ENCODE results near the gene GRM5.
"Not testable (repeated sequence)": the region's sequence is repeated elsewhere in the genome, so short reads cannot be mapped to it uniquely, and the experiment has no call there.

Gene GRM5

DNA sequence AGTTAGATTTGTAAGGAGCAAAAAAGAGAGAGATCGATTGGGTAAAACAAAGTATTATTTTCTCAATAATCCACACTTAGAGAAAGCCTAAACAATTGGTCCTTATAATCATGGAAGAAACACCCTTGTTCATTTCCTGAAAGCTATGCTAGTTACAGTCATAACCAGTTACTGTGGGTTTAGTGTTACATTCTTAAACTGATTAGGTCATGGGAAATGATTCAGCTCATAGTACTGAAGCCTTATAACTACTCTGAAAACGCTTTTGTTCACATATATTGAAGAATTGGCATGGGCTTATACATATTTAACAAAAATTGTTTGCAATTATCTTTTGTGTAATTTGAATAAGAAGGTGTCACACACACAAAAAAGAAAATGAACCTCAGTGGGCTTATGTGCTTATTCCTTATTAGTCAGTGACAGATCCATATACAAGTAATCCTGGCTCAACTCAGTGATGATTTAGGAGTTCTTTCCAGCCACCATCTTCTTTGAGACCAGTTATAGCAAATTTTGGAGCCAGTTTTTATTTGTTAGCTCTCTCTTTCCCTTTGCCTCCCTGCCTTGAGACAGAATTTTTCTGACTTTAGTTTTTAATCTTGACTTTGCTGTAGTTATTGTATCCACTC, 529.8 kb downstream of the GRM5 start:
- peak; percentile 44 to 52 for DNase-seq

DNA sequence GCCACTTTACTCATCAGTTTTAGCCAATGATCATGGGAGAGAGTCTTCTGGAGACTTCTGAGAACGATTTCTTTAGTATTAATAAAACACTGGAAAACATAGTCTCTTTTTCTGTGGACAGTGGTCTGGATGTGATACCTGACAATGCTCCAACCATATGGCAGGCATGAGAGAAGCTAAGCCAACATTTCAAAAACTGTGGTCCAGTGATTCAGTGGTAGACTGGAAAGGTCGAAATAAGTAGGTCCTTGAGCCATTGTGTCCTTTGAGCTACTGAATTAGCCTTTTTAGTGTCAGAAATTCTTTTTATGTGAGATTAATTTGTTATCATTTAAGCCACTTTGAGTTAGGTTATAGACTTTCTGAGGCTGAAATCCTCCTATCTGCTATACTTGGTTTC, 530.5 kb downstream of the GRM5 start:
- no peak for DNase-seq

DNA sequence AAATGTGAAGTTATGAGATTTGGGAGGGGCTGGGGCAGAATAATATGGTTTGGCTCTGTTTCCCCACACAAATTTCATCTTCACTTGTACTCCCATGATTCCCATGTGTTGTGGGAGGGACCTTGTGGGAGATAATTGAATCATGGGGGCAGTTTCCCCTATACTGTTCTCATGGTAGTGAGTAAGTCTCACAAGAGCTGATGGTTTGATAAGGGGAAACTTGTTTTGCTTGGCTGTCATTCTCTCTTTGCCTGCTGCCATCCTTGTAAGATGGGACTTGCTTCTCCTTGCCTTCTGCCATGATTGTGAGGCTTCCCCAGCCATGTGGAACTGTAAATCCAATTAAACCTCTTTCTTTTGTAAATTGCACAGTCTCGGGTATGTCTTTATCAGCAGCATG, 531.1 kb downstream of the GRM5 start:
- not testable (repeated sequence) for DNase-seq

- no peak for DNase-seq
Measured at GRCh38 chr11:88534185-88534584, 531.6 kb downstream of the GRM5 start.

DNA sequence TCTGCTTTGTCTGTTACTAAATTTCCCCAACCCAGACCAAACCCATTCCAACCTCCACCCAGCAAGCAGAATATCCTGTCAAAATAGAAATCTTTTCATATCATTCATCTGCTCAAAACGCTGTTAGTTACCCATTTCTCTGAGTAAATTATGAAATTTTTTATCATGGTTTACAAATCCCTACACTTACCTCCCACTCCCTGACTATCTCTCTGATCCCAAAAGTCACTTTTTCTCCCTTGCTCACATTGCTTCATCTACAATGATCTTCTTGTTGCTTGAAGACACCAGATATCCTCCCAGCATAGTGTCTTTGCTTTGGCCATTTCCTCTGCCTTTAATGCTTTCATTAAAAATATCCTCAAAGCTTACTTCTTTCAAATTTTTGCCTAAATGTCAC, 532.8 kb downstream of the GRM5 start:
- DNase-seq, result no peak

GRCh38 chr11:88531831-88532230, 534.0 kb downstream of the GRM5 start:
- no peak for DNase-seq

DNA sequence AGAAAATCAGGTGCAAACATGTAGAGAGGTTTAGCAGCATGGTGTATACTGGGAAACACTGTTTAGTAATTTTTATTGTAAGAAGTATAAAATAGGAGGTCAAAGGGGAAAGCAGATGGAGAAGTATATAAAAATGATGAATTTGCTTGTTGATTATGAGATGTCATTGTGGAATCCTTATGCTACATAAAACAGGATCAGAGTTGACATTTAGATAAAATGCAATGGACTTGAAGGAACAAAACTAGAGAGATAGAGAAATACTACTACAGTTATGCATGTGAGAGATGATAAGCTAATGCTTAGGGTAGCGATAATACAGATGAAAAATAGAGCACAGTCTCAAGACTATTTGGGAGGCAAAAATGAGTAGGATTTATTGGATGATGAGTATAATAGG, 536.4 kb downstream of the GRM5 start:
- DNase-seq, result no peak

DNA sequence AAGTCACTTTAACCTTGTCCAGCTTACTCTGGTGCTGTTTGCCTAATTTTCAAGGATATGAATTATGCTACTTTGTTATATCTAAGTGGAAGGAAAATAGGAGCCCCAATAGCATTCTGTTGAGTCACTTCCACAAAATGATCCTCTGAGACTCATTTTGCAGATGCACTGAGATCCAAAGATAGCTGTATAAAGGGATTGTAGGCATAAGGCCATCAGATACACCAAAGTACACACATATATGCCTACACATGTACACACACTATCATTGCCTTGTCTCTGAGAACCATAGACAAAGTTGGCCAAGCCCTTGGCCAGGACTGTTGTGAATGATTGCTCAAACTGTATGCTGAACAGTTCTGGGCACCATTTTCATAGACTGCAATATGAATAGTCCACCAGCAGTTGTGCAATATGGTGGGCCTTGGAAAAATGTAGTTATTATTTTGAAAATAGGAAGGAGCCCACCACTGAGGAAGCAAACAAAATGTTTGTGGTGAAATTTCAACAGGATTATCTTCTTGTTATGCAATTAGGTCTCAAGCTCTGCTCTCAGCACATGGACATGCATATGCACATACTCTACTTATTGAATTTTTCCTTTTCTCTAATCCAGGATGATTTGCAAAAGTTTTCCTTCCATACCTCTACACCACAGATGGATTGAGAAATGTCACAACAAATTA, 542.3 kb downstream of the GRM5 start:
- DNase-seq, result no peak

DNA sequence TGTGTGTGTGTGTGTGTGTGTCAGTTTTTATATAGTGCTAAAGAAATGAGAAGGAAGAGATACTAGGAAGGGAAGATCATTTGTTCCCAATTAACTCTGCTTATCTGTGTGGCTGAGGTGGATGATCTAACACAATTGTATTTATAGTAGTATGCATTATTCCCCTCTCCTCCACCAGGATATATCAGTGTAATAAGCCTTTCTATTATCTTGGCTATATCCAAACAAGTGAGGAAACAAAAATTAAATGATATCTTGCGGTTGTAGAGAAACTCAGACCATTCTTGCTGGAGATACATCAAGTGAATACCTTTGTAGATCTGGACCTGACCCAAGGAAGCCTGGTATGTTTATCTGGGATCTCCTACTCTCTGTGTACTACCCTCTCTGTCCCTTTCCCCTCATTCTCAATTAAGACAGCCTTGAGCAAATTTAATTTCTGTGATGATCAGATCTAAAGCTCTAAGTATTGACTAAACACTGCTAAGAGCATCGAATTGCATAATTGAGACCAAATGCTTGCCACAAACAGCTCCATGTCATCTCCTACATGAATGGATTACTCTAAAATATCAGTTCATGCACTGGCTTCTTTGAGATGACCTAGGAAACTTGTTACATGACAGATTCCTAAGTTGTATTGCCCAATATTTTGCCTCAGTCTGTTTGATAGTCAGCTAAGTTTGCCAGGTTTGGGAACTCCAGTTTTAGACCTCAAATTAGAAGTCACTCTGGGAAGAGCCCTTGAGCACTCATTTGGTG, 543.0 kb downstream of the GRM5 start:
- DNase-seq, result no peak

DNA sequence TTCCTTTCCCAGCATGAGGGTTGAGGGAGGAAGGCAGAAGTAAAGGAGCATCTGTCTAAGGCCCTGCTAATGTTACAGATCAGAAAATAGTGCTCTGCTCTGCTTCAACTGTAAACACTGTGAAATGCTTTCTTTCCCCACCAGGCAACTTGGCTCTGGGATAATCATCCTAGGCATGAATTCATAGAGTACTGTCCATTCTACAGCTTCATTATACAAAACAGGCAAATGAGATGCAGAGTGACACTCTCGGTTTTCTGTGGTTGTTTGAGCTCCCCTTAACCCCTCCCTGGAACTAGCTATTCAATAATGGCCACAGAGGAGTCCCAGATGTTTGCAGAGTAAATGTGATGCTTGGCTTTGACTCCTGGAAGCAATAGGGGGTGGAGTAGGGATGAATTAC, 544.0 kb downstream of the GRM5 start:
- DNase-seq, result no peak

DNA sequence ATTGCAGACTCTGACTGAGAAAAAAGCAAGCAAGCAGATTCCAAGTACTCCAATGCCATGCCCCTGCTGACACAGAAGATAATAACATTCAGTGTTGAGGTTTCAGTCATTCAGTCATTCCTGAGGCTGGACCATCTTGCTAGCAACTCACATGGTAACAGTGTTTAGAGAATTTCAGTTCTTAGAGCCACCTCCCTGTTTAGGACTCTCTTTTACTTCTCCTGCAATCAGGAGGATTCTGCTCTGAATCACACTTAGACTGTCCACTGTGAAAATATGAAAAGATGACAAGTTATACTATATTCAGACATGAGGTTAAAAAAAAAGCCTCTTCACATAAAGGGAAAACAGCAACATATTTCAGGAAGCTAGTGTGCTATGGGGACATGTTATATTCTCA, 544.4 kb downstream of the GRM5 start:
- DNase-seq, result no peak

DNA sequence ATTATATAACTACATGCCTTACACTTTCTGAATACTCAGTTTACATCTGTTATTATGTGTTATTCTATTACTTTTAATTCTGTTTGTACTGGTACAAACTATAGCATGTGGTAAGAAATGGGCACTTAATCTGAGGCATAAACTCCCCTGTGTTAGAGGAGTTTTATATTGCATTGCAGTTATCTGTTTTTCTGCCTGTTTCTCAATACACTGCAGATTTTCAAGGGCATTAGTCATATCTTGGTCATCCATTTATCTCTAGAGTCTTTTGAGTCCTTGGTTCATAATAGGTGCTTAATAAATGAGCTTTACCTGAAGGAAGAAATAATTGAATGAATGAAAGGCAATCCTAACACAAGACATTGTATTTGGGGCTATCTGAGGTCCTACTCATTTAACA, 545.4 kb downstream of the GRM5 start:
- DNase-seq, result no peak

GRCh38 chr11:88515002-88515401, 550.8 kb downstream of the GRM5 start:
- no peak for DNase-seq

GRCh38 chr11:88511006-88511405, 554.8 kb downstream of the GRM5 start:
- DNase-seq, result no peak

DNA sequence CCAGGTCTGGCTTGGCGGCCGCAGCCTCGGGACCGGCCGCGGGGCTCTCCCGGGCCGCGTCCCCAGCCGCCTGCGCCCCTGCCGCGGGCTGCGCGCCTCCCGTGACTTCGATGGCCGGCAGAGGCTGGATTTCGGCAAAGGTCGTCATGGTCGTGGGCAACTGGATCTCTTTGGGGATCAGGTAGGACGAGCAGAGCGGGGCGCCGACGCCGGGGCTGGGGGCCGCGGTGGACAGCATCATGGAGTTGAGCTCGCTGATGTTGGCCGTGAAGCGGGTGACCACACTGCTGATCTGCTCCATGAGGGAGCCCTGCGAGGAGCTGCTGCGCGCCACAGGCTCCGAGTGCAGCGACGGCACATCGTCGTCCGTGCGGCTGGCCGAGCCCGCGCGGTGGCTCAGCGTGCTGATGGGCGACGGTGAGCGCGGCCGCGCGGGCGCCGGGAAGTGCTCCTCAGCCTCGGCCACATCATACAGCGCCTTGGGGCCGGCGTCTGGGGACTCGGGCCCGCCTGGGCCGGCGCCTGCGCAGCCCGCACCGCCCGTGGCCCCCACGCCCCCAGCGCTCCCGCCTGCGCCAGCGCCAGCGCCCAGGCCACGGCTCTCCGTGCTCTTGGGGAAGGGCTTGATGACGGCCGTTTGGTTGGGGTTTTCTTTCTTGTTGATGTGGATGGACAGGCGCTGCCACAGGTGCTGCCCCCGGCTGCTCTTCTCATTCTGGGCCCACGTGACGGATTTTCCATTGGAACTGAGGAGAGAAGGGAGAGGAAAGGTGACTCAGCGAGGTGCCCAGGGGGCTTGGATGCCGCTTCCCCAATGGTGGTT, 556.8 kb downstream of the GRM5 start:
- DNase-seq, result no peak

DNA sequence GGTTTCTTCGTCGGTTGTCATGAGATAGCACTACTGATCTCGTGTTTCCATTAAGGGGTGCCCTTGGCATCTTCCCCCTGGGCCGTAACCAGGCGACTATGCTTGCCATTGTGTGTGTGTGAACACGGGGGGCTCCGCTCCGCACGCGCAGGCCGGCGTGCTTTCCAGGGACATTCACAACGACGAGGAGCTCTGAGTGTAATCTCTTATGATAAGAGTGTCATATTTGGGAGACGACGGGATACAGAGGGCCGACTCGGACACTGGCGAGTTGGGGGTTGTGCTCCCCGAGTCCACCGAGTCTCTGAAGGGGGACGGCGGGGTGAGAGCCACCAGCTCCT, 557.4 kb downstream of the GRM5 start:
- no peak for DNase-seq

DNA sequence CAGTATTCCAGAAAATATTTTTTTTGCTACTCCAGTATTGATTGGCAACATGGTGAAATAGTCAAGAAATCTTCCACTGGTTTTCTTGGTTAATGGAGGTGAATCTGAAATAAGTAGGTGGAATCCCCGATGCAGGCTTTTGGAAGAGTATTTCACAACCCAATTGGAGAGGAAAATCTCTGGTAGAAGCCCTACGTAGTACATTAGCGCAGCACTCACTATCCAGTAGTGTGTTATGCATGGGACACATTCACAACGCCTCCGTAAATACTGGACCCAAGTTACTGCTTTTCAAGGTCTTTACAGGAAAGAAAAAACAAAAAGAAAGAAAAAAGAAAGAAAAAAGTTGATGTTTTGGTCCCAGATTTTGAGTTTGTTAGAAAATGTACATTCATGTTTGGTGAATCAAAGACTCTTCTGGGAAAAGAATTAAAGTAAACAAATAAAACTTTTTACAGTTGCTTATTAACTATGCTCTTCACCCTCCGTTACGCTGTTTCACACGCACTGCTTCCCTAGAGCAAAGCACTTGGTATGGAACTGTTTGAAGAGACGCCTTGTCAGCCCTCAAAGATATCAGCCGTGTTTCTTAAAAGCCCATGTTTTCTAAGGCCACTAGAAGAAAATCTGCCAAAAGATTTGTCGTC, 557.9 kb downstream of the GRM5 start:
- DNase-seq, result no peak

DNA sequence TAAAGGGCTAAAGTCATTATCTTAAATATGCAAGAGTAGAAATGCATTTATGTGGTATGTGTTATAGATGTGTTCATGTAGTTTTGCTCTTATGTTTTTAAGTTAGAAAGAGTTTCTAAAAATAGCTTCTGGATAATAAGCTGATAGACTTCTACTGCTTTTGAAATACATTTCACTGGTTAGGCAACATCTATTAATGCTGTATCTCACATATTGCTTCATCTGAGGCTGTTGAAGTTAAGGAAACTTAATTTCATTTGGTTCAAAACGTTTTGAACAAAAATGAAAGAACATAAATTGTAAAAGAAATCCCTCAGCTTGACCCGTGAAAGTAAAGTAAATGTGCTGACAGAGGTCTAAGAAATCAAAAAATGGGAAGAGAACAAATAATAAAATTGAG, 564.2 kb downstream of the GRM5 start:
- DNase-seq, result no peak

DNA sequence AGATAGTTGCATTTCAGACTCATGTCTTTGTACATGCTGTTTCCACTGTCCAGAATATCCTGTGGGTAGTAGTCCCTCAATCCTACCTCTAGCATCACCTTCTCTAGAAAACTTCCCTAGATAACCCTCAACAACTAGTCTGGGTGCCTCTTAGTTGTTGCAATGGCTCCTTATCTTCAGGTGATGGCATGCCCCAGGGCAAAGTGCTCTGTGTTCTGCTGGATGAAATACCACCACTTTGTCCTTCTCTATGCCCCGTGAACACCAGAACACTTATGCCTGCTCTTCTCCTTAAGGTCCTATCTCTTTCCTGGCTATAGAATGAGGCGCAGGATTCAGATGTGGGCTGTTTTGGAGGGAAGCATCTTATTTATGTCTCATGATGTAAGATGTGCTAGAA, 569.9 kb downstream of the GRM5 start:
- DNase-seq, result no peak

DNA sequence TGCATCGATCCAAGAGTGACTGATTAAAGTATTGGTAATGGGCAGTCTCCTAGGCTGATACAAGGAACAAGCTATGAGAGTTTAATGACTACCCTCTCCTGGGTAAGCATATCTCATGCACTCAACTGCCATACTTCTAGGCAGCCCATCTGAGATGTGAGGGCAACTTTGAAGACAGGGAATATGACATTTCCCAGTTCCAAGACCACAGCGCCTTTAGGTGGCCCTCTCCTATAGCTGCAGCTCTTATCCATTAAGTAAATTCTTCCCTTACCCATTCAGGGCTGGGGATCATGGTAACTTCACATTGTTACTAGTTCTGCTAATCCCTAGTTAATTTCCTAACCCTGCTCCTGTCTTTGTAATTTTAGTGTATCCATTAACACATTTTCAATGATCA, 570.9 kb downstream of the GRM5 start:
- DNase-seq, result no peak

DNA sequence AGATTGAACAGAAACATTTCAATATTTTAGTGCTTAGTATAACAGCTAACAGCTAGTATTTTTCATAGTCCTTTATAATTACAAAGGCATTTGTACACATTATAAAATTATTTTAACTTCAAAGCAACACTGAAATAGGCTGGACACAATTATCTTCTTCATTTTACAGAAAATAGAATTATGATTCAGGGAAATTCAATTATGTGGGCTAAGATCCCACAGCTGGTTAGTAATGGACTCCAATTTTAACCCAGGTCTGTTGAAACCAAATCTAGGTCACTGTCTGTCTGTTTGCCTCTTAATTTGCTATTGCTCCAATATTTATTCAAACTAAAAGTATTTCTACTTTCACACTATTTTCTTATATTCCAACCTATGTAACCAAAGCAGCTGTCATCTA, 574.1 kb downstream of the GRM5 start:
- no peak for DNase-seq

- no peak for DNase-seq
Measured at GRCh38 chr11:88489030-88489429, 576.8 kb downstream of the GRM5 start.

DNA sequence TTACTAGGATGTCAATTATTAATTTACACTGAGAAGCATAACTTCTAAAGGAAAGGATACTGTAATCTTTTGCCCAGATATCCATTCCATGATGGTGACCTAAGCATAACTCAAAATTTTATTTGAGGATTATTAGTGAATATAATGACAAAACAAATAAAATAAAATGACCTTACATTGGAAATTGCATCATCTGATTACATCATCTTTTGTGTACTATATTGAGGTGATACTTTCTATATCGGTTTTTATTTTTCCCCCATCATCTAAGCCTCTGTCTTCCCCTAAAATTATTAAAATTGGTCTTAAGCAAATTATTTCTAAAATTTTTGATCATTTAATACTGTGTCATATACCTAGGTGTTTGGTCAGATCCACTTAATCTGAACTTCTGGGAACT, 578.1 kb downstream of the GRM5 start:
- no peak for DNase-seq
